ENCODE data around the gene SAP30BP.
A peak's percentile ranks its signal among the peaks of the same experiment; 100 is the strongest.

SAP30BP gene

DNA sequence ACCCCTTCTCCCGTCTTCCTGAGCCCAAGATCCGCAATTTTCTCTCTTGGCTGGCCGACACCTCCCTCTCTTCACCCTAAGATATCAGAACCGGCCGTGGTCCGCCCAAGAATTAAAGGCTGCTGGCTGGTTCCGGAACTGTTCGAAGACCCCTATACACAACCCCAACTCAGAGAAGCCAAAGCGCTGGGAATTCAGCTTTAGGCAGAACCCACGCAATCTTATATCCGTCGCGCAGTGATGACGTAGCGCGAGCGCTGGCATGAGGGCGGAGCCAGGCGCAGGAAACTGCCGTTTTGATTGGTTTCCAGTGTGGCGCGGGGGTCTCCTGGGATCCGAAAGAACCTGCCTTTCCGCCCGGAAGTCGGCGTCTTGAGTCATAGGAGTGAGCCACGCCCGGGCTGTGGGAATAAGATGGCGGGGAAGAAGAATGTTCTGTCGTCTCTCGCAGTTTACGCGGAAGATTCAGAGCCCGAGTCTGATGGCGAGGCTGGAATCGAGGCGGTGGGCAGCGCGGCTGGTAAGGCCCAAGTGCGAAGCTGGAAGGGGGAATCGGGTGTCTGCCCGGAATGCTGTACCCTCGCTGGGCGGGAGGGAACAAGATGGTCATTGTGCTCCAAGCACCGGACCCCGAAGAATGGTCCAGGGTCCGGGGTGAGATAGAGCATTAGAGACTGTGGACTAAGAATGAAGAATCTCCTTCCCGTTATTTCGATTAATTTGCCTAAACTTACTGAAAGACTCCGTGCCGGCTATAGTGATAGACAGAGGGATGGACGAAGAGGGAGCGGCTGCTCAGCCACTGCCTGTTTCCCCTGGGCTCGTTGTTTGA lies at the start of gene SAP30BP, which contains the start of gene RECQL5:
Gene SAP30BP (plus strand): TSS at position 380 of the 832 bp plus-strand sequence. CDS start 35 bp downstream, at position 415.
Gene RECQL5 (minus strand): TSS at position 196 of the 832 bp plus-strand sequence. CDS start 597 bp downstream, outside the sequence.
- peak; percentile 98 for DNase-seq

GRCh38 chr17:75617675-75618074 lies 49.5 kb upstream of the SAP30BP start:
- DNase-seq, result no peak

DNA sequence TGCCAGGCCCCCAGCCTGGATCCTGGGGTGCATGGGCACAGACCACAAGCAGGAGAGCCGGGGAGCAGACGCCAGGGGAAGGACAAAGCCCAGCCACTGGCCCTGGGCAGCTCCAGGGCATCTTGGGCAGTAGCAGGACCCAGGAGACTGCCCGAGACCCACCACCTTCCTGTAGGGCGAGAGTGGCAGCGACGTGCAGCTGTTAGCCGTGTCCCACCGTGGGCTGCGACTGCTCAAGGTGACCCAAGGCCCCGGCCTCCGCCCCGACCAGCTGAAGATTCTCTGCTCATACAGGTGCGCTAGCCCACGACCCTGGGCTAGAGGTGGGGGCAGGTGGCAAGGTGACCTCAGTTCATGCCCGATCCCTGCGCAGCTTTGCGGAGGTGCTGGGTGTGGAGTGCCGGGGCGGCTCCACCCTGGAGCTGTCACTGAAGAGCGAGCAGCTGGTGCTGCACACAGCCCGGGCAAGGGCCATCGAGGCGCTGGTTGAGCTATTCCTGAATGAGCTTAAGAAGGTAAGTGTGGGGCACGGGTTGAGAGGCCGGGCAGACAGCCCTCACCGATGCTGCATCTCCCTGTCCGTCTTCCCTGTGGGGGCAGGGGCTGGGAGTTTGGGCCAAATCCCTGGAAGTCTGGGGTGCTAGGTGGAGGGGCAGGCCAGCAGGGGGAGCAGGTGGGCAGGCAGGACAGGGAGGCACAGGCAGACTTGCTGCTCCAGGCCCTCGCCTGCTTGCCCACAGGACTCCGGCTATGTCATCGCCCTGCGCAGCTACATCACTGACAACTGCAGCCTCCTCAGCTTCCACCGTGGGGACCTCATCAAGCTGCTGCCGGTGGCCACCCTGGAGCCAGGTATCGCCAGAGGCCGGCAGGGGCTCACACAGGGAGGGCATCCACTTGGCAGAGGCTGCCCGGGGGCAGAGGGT lies 47.4 kb upstream of the SAP30BP start:
- peak; percentile 53 for DNase-seq

DNA sequence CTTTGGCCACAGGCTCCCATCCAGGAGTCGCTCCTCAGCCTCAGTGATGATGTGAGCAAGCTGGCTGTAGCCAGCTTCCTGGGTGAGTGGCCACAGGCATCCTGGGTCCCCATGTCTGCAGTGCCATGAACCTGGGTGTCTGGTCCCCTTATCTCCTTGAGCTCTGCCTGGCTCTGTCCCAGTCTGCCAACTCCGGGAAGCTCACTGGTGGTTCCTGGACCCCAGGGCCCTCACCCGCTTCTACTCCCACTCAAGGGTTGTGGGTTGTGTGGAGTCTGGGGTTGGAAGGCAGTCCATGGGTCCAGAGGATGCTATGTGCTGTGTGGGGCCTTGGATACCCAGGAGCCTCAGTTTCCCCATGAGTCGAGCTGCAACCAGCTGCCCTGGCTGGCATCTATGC lies 45.6 kb upstream of the SAP30BP start:
- no peak for DNase-seq

- no peak for DNase-seq
These were observed 45.1 kb upstream of the SAP30BP start for GRCh38 chr17:75622076-75622475.

GRCh38 chr17:75622771-75623273 lies 44.3 kb upstream of the SAP30BP start:
- DNase-seq, result no peak

DNA sequence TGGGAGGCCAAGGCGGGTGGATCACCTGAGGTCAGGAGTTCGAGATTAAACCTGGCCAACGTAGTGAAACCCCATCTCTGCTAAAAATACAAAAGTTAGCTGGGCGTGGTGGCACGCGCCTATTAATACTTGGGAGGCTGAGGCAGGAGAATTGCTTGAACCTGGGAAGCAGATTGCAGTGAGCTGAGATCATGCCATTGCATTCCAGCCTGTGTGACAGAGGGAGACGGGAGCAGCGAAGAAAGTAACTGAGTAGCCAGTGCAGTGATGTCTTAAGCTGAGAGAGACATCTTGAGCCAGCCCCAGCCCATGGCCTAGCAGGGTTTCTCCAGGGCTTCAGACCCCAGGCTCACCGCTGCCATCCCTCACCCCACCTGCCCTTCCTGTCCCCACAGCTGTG lies 43.8 kb upstream of the SAP30BP start:
- peak; percentile 41 for DNase-seq

DNA sequence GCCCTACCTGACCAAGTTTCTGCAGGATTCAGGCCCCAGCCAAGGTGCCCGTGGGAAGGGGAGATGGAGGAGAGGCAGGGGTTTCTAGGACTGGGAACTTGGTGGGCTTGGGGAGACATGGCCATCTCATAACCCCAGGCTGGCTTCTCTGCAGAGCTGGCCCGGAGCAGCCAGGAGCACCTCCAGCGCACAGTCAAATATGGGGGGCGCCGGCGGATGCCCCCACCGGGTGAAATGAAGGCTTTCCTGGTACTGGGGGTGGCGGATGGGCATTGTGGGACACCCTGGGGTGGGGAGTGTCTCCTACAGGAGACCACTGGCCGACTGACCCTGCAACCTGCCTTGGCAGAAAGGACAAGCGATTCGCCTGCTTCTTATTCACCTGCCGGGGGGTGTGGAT lies 43.1 kb upstream of the SAP30BP start:
- DNase-seq, result no peak

DNA sequence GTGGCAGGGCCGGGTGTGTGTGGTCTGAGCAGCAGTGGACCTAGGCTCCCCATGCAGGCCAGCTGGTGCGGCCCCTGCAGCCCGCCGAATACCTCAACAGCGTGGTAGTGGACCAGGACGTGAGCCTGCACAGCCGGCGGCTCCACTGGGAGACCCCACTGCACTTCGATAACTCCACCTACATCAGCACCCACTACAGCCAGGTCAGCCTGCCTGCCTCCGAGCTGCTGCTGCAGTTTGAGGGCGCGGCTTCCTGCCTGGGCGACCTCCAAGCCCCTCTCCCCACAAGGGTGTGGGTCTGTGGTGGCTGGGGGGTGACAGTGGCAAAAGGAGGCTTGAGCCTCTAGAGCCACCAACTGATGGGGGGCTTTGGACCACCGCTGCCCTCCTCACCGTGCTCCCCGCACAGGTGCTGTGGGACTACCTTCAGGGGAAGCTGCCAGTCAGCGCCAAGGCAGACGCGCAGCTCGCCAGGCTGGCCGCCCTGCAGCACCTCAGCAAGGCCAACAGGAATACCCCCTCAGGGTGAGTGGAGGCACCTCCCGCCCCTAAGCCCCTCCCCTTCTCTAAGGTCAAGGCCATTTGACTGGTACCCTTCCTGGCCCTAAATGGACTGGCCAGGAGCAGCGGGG lies 42.3 kb upstream of the SAP30BP start:
- DNase-seq, result no peak

DNA sequence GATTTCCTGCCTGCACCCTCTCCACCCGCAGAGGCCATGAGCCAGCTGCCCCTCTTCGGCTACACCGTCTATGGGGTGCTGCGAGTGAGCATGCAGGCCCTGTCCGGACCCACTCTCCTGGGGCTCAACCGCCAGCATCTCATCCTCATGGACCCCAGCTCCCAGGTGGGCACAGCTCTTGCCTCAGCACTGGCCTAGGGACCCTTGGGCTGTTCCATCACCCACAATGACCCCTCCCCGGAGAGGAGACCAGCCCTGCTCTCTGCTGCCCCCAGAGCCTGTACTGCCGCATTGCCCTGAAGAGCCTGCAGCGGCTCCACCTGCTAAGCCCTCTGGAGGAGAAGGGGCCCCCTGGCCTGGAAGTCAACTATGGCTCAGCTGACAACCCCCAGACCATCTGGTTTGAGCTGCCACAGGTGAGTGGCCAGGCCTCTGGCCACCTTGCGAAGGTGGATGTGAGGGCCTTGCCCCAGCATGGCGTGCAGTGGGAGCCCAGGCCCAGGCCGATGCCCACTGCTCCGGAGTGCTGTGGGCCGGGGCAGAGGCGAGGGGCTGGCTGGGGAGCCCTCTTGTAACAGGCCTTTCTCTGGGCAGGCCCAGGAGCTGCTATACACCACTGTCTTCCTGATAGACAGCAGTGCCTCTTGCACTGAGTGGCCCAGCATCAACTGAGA lies 41.2 kb upstream of the SAP30BP start:
- DNase-seq, result no peak

GRCh38 chr17:75626496-75627038 lies 40.6 kb upstream of the SAP30BP start:
- DNase-seq, result no peak

GRCh38 chr17:75627094-75627493 lies 40.0 kb upstream of the SAP30BP start:
- no peak for DNase-seq

DNA sequence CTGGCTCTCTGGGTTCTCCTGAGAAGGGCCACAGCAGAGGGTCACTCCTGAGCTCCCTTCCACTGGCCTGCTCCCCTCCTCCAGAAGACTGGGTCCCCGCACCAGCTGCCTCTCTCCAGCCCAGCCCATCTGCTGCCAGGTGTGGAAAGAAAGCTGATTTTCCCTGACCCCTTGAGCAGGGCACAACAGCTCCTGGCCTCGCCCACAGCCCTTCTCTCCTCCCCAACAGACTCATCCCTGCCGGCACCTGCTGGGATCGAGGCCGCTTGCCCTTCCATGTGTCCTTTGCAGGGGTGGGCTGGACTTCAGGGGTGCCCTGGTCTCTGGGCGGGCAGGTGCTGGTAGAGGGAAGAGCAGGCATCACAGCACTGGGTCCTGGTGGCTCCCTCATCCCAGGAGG lies 38.7 kb upstream of the SAP30BP start:
- no peak for DNase-seq

DNA sequence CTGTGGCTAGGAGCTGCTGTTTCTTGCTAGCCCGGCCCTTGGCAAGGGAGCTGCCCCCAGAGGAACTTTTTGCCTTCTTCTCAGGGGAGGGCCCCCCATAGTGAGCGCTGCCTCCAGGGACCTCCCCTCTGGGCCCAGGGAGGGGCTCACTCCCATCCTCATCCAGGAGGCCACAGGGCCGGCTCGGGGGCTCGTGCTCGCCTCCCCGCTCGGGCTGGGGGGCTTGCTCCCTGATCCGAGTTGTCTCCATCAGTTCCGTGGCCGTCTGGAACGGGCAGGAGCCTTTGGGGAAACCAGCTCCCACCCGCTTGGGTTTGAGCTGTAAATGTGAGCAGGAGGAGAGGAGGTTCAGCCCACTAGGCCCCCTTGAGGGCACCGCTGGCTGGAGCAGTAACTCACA lies 38.0 kb upstream of the SAP30BP start:
- DNase-seq, result no peak

DNA sequence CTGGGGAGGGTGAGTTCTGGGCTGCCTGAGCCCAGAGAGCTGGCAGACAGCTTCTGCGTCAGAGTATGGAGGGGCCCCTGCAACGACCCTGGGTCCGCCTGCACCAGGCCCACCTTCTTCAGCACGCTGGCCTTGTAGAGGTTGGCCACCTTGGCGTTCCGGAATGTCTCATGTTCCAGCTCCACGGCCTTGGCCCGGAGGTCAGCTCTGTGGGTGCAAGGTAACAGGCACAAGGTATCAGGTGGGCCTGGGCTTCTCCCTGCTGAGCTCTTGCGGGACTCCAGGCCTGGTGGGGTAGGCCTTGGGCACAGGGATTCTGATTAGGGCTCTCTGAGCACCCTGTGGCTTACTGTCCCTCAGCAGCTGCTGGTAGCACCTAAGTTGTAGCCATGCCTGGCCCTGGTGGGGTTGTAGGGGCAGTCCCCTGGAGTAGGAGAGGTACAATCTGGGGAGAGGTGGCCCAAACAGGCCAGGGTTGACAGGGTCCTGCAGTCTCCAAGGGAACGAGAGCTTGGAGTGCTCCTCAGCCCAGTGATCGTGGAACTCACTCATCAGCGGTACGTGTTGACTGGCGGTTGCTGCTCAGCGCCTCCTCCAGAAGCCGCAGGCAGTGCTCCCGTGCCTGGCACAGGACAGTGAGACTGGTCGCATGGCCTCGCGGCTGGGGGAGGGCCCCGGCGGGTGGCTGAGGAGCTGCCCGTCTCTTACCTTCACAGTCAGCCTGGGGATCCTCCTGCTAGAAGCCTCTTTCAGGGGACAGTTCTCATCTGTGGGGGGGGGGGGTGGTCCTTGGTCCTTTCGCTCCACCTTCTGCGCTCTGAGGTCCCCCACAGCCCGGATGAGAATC lies 36.8 kb upstream of the SAP30BP start:
- DNase-seq, result no peak

DNA sequence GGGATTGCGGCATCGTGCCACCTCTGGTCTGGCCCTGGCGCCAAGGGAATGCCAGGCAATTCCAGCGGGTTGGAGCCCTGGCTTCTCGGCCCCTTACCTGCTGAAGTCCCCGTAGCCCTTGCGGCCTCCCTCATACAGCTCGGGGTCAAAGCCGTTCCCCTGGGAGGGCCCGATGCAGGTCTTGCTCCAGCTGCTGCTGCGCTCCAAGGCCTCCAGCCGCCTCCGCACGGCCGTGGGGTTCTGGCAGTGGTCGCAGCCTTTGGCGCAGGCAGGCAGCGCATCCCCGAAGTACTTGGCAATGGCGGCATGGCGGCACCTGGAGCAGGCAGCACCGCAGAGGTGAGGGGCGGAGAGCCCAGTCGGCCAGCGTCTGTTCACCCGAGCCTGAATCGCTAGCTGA lies 35.8 kb upstream of the SAP30BP start:
- no peak for DNase-seq

DNA sequence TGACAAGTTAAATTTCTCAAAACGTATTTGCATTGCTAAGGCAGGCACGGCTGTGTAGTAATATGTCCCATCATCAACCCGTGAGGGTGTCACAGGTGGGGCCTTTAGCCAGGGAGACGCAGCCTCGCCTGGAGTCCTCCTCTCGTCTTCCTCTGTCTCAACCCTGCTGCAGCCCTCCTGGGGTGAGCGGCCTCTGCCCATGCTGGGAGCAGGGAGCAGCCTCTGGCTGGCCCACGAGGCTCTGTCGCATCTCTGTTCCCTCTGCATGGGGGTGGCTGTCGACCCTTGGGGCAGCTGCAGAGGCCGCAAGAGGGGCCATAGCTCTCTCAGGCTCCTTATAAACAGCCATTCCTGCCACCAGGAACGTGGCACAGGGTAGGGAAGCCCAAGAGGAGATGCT lies 34.7 kb upstream of the SAP30BP start:
- no peak for DNase-seq

DNA sequence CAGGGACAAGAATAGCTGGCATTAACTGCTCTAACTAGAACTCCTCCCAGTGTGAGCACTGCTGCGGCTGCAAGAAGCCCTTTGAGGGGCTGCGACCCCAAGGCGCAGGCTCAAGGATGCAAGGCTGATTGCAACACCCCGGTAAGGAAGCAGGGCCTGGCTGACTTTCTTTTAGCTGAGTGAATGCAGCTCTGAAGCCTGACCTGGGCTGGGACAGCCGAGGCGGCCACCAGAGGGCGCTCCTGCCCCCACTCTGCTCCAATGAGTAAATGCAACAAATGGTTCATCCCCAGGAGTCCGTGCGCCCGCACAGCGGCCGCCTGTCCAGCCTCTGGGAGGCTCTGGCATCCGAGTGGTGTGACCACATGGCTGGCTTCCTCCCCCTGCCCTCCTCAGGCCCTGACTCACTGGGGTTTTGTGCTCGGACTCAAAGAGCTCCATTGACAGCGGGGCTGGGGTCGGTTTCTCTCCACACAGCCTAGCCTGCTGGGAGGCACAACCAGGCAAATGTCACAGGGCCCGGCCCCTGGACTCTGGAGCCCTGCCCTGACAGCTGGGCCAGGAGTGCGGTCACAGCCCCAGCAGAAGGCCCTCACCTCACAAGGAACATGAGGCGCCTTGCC lies 34.2 kb upstream of the SAP30BP start, which contains the start of gene SMIM5:
Gene SMIM5 (plus strand): TSS at position 572 of the 623 bp plus-strand sequence. CDS start 6,768 bp downstream, outside the sequence.
- DNase-seq, result peak; percentile 91

GRCh38 chr17:75633486-75634375 lies 33.4 kb upstream of the SAP30BP start:
- DNase-seq, result peak; percentile 92

Measured in EL (cell line).